HG02610 (cell line): ENCODE results near the gene SNX9.
"Not testable (repeated sequence)": the region's sequence is repeated elsewhere in the genome, so short reads cannot be mapped to it uniquely, and the experiment has no call there.

ENCODE experiments used
- ATAC-seq: cut with Tn5 transposase; IDR thresholded peaks from one replicate; pipeline ENCODE4 v1.9.1; 2021; ENCODE audit warnings: mild to moderate bottlenecking, moderate library complexity; ENCODE audit not compliant: unreplicated experiment

Gene SNX9

GRCh38 chr6:157880534-157880933 is 57.5 kb downstream of the SNX9 start:
- no peak for ATAC-seq

DNA sequence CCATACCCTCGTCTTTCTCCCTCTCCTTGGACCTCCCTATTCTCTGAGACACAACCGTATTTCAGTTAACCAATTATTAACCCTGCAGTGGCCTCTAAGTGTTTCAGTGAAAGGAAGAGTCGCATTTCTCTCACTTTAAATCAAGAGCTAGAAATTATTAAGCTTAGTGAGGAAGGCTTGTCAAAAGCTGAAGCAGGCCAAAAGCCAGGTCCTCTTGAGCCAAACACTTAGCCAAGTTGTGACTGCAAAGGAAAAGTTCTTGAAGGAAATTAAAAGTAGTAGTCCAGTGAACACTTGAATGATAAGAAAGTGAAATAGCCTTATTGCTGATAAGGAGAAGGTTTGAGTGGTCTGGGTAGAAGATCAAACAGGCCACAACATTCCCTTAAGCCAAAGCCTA is 58.3 kb downstream of the SNX9 start:
- ATAC-seq: no peak

DNA sequence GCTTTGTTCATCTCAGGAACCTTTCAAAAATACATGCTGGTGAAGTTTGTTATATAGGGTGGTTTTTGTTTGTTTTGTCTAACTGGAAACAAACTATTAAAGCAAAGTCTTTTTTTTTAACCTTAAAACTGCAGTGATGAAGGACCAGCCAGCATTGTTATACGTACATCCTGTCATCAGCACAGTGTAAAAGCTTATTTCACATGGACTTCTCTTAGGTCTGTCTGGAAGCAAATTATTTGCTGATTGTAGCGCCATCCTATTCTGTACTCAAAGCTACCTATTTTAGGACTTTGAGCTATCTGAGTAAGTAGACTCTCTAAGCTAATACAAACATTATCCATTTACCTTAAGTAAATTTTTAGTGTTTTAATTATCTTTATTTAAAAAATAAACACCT is 61.7 kb downstream of the SNX9 start:
- no peak for ATAC-seq

- ATAC-seq: peak; percentile 44
Observed at GRCh38 chr6:157885211-157885788, 62.3 kb downstream of the SNX9 start.

GRCh38 chr6:157885876-157886275 is 62.8 kb downstream of the SNX9 start:
- no peak for ATAC-seq

DNA sequence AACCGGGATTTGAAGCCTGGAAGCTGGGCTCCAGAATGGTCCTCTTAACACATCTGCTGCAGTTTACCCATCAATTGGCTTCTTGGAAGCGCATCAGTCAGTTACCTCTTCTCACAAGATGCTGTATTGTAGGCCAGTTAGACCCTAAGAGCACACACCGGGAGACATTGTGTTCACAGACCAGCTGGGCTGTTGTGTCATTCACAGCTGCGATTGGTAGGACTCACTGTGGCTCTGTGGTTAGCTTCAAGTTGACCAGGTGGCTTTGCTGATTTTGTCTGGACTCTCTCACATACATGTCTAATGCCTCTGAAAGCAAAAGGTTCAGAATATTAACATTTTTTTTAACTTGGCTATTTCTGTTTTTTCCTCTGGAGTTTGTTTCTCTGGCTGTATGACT is 64.8 kb downstream of the SNX9 start:
- ATAC-seq: no peak

- ATAC-seq: no peak
Observed at GRCh38 chr6:157891544-157892362, 68.7 kb downstream of the SNX9 start.

GRCh38 chr6:157892363-157892877 is 69.4 kb downstream of the SNX9 start:
- ATAC-seq: no peak

DNA sequence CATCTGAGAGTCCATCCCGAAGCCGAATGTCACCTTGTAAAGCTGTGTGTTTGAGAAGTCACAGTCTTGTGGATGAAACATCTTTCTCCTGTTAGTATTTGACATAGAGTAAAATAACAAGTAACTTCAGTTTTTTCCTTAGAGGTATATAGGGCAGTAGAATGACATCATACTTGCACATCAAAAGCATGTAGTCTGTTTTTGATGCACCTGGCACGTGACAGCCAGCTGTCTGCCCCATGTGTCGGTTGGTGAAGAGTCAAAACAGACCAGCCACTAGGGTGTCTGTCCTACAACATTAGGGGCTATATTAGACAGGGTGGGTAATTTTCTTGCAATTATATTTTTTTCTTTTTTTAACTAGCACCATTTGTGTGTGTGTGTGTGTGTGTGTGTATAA is 70.2 kb downstream of the SNX9 start:
- peak; percentile 57 for ATAC-seq

GRCh38 chr6:157895585-157895984 is 72.5 kb downstream of the SNX9 start:
- no peak for ATAC-seq

- ATAC-seq: no peak
Observed at GRCh38 chr6:157896932-157897331, 73.9 kb downstream of the SNX9 start.

DNA sequence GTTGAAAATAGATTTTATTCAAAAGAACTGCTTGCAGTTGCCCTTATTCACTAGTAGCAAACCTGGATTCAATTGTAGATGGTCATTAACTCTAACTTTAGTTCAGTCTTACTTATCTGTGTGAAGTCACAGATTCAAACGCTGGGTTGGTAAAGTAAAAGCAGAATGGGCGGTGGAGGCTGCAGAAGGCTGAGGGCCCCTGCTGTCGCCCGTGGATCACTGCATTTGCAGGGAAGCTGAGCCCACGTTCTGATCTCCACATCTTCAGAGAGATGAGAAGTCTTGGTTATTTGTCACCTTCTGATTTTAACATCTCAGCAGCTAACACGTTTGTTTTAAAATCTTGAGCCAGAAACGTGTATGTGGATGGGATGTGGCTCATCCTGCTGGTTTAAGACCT is 75.1 kb downstream of the SNX9 start:
- no peak for ATAC-seq

DNA sequence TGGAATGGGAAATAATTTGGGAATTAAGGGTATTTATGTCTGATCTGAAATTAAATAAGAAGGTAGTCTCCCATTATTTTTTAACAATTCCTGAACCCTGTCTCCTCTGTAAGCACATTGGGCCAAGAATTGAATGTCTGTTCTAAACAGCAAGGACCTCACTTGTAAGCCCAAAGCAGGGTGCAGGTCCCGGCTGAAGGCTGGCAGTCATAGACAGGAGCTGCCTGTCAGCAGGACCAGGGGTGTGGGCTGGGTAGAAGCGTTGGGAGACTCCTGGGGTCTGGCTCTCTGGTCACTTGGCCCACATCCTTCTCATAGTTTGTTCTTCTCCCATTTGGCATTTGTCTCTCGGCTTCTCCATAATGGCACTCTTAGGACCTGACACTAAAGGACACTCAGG is 75.6 kb downstream of the SNX9 start:
- ATAC-seq: no peak

DNA sequence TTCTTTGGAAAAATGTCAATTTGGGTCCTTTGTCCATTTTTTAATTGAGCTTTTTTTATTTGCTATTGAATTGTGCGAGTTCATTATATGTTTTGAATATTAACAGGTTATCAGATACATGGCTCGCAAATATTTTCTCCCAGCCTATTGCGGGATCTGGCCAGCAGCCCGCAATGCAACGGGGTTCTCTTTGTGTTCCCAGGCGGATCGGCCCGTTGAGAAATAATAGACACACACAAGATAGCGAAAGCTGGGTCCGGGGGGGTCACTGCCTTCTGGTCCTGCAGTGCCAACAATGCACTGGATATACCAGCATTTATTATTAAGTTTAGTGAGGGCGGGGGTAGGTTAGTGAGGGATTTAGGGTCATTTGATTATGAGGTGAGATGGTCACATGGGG is 77.2 kb downstream of the SNX9 start:
- ATAC-seq: not testable (repeated sequence)

DNA sequence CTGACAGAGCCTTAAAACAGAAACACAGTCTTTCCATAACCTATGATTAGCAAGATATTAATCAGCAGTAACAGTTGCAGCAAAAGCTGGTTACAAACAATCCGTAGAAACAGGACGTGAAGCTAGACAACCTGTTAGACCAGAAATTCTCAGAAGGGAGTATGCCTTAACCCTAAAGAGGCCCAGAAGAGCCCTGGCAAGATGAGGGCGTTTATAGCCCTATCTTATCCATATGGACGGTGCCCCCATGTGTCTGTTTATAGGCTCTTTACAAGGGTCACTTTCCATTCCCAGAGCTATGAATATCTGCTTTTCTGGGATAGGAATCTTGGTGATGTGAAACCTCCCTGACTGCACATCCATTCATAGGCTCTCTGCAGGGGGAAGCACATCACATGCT is 77.7 kb downstream of the SNX9 start:
- ATAC-seq: not testable (repeated sequence)

GRCh38 chr6:157904999-157905398 is 82.0 kb downstream of the SNX9 start:
- no peak for ATAC-seq

GRCh38 chr6:157905590-157906342 is 82.7 kb downstream of the SNX9 start:
- no peak for ATAC-seq

DNA sequence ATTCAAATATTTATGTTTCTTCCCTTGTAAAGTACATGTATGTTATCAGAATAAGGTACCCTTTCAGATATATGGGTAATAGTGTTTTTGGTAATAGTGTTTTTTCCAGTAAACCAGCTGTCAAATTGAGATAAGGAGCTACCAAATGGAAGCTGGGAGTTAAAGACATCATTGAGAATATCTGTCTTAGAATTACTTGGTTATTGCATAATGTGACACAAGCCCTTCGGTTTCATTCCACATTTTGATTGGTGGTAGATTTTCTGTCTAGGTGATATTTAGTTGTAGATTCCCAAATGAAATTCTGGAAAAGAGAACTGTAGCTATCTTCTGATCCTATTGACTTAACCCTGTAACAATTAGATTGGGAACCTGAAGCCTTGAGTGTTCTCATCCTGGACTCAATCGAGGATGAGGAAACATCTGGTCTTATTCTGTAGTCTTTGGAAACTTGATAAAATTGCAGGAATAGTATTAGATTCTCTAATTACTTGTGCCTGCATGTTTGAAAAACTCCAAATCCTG is 83.6 kb downstream of the SNX9 start:
- no peak for ATAC-seq

DNA sequence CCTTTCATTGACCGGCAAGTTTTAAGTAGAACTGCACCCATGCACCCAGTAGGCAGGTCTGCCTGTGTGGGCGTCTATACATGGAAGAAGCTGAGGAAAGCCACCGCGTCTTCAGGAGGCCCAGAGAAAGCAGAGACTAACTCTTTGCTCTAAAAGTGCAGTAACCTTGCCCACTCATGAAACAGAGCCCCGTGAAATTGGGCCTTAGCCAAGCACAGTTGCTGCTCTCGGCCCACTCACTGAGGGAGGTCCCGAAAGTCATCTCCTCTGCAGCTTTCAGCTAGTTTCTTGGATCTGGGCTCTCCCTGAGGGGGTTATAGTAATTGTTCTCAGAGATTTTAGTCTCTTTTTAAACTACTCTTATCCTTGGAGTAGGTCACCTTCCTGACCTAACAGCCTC is 84.6 kb downstream of the SNX9 start:
- no peak for ATAC-seq

GRCh38 chr6:157908369-157909281 is 85.6 kb downstream of the SNX9 start:
- ATAC-seq: peak; percentile 68
